HFF-Myc (cell line): ENCODE measurements around the gene GGCT.

Source experiments
- DNase-seq: peaks from one replicate; pipeline ENCODE4 v3.0.0-alpha.2; 2011; ENCODE audit warnings: low read depth; ENCODE audit errors: extremely low read depth
- H3K4me3 ChIP-seq: replicated peaks from 2 replicates; pipeline ENCODE4 v1.5.1; 2011; ENCODE audit warnings: low read depth, mild to moderate bottlenecking, control low read depth, low read length
- TF ChIP-seq, protein P1 (sequence below): IDR thresholded peaks from 2 replicates; pipeline ENCODE4 v1.5.1; 2012; ENCODE audit warnings: mild to moderate bottlenecking, low read depth, low read length, control low read depth; ENCODE audit errors: missing control alignments

Gene GGCT

DNA sequence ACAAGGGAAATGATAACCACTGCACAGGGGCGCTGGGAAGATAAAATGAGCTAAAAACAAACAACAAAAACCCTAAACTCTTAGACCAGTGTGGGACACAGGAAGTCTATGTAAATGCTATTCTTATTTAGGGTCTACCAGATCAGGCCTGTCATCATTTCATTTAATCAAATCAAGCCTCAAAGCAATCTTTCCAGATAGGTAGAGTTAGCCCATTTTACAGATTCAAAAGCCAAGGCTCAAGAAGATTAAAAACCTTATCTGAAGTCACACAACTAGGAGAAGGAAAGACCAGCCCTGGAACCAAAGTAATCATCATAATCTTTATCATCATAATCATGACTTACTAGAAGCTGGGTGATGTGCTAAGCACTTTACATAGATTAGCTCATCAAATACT, 30.7 kb downstream of the GGCT start:
- TF ChIP-seq, protein P1, sequence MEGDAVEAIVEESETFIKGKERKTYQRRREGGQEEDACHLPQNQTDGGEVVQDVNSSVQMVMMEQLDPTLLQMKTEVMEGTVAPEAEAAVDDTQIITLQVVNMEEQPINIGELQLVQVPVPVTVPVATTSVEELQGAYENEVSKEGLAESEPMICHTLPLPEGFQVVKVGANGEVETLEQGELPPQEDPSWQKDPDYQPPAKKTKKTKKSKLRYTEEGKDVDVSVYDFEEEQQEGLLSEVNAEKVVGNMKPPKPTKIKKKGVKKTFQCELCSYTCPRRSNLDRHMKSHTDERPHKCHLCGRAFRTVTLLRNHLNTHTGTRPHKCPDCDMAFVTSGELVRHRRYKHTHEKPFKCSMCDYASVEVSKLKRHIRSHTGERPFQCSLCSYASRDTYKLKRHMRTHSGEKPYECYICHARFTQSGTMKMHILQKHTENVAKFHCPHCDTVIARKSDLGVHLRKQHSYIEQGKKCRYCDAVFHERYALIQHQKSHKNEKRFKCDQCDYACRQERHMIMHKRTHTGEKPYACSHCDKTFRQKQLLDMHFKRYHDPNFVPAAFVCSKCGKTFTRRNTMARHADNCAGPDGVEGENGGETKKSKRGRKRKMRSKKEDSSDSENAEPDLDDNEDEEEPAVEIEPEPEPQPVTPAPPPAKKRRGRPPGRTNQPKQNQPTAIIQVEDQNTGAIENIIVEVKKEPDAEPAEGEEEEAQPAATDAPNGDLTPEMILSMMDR: no peak
- DNase-seq: no peak
- no peak overlapping the region for H3K4me3 ChIP-seq

DNA sequence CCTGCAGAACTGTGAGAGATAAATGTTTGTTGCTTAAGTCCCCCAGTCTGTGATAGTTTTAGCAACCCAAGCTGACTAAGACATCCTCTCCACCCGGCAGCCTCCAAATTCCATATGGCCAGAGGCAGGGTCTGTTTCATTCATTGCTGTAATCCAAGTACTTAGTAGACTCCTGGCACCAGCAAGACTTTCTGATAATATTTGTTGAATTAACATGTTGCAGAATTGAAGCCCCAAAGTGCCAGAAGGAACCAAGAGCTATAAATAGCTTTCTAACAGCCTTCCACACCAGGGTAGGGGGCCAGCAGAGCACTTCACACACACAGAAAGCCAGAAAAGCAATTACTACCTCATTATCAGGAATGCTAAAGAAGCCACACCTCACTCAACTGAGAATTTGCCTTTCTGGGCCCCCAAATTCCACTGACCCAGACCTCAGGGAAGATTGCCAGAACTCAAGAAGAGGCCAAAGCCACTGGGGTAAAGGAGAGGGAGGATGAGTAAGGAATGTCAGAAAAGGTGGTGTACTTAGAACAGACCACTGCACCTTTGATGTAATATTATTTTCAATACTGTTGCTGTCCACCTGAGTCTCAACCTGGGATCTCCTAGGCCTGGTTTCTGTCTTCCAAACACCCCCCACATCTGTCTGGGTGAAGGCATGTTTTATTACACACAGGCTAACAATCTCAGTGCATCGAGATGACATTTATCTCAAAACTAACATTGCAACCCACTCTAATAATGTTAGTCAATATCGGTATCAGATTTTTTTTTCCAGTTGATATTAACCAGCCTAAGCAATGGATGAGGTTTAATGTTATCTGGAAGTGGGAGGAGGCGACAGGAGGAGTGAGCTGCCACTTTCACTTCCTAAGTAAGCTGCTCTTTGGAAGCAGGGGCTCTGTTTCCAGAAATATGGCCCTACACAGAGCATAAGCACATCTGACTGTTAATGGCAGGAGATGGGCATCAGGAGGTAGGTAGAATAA, 31.5 kb downstream of the GGCT start:
- H3K4me3 ChIP-seq: no peak overlapping the region
- TF ChIP-seq, protein P1: no peak
- DNase-seq: no peak

DNA sequence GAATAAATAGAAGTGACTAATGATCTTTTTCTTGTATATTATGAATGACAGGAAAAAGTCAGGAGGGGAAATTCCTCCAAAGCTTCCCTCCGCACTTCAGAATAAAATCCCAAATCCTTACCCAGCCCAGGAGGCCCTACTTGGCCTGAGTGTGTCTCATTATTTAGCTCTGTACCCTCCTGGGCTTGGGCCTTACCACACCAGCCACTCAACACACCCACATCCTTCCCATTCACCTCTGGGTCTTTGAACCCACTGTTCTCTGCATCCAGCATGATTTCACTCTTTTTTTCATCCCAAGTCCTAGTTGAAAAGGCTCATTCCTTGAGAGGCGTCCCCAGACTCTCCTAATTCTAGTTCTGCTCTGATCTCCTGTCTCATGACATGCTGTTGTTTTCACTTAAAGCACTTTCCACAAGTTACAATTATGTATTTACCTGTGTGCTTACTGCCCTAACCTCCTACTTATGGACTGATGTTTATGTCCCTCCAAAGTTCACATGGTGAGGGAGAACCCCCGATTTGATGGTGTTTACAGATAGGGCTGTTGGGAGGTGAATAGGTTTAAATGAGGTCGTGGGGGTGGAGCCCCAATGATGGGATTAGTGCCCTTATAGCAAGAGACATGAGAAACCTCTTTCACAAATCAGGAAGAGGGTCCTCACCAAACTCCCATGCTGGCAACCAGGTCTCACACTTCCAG, 32.4 kb downstream of the GGCT start:
- H3K4me3 ChIP-seq: no peak overlapping the region
- no peak for DNase-seq
- TF ChIP-seq, protein P1: no peak

DNA sequence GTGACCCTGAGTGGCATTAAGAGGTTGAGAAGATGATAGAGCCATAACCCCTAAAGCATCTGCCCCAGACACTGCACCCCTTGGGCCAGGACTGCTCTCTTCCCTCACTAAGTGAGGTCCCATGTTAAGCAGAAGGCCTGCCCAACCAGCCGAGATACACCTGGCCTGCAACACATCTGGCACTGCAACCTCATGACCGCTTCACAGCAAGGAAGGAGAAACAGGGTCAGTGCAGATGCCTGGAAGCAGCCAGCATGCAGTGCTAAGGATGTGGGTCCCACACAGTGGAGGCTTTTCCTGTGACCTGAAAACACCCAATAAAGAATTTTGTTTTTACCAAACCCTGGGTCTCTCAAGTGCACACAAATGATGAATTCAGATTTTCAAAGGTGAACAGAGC, 33.4 kb downstream of the GGCT start:
- DNase-seq: no peak

DNA sequence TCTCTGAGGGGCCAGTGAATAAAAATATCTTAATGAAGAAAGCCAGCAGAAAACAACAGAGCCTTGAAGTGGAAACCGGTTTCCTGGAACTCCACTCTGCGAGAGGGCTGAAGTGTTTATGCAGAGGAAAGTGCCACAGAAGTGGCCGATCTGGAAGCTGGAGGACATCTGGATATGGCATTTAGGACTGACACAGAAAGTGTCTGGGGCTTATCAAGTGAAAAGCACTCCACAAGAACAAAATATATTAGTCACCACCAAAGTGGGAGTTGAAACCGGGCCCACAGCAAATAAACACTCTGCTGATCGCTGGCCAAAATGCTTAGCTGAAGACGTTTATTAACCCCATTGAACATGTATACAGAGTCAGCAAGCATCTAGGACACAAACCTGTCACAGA, 33.9 kb downstream of the GGCT start:
- no peak for DNase-seq
- TF ChIP-seq, protein P1: no peak
- H3K4me3 ChIP-seq: no peak overlapping the region

More for the DNA sequence above, 33.4 kb downstream of the GGCT start:
- H3K4me3 ChIP-seq: no peak overlapping the region
- TF ChIP-seq, protein P1: no peak

DNA sequence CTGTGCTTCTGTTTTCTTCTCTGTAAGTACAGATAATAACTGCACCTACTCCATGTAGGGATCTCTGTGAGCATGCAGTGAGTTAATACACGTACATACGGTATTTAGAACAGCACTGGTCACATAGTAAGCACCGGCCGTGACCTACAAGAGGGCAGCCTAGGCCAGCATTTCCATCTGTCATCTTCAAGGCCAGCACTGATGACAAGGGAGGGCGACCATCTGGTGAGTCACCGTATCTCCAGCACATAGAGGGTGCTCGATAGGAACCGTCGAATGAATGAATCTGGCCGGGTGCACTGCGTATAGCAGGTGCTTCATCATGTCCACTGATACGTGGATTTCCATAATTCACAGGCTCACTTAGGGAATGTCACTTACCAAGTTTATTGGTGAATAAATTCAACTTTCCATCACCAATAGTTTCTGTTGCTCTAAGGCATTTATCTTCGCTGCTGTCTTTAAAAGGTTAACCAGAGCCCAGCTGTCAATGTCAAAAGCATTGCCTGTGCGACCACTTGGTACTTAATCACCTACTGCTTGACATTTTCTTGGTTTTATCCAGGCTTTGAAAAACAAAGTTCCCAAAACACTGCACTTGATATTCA, 34.4 kb downstream of the GGCT start:
- DNase-seq: no peak
- TF ChIP-seq, protein P1: no peak
- no peak overlapping the region for H3K4me3 ChIP-seq
